KMS-11 (cell line): ENCODE data around the gene KCNMB1.

Experiments
- H2AFZ ChIP-seq: fragments of 200-600 bp; sonication (generic); 2 replicates; pipeline ENCODE4 v1.6.1; 2016; ENCODE audit warnings: antibody characterized with exemption, mixed run types, low read depth
- H3K27ac ChIP-seq: fragments of 200-600 bp; sonication (generic); 2 replicates; pipeline ENCODE4 v1.6.1; 2016; ENCODE audit warnings: mild to moderate bottlenecking, mixed run types
- H3K27me3 ChIP-seq: fragments of 200-600 bp; sonication (generic); 2 replicates; pipeline ENCODE4 v1.6.1; 2017; ENCODE audit warnings: mild to moderate bottlenecking, low read depth, mixed run types, moderate library complexity; ENCODE audit not compliant: insufficient read depth
- H3K36me3 ChIP-seq: fragments of 200-600 bp; sonication (generic); 2 replicates; pipeline ENCODE4 v1.6.1; 2017; ENCODE audit warnings: mild to moderate bottlenecking, mixed run types; ENCODE audit not compliant: insufficient read depth
- H3K4me1 ChIP-seq: fragments of 200-600 bp; sonication (generic); 2 replicates; pipeline ENCODE4 v1.6.1; 2016; ENCODE audit warnings: mild to moderate bottlenecking, low read depth, mixed run types; ENCODE audit not compliant: poor library complexity, severe bottlenecking
- H3K4me2 ChIP-seq: fragments of 200-600 bp; sonication (generic); 2 replicates; pipeline ENCODE4 v1.7.0; 2016; ENCODE audit warnings: mild to moderate bottlenecking, mixed run types
- H3K4me3 ChIP-seq: fragments of 200-600 bp; sonication (generic); IDR thresholded peaks from 2 replicates; pipeline ENCODE4 v1.6.1; 2017; ENCODE audit warnings: low read depth, low read length, mixed read lengths; ENCODE audit not compliant: insufficient read depth
- H3K79me2 ChIP-seq: fragments of 200-600 bp; sonication (generic); 2 replicates; pipeline ENCODE4 v1.6.1; 2016; ENCODE audit warnings: low read depth, mixed run types; ENCODE audit not compliant: insufficient read depth
- H3K9ac ChIP-seq: fragments of 200-600 bp; sonication (generic); 2 replicates; pipeline ENCODE4 v1.6.1; 2016; ENCODE audit warnings: mild to moderate bottlenecking, mixed run types
- H4K20me1 ChIP-seq: fragments of 200-600 bp; sonication (generic); 2 replicates; pipeline ENCODE4 v1.6.1; 2016; ENCODE audit warnings: mild to moderate bottlenecking, mixed run types; ENCODE audit not compliant: insufficient read depth
- CTCF ChIP-seq: fragments of 200-600 bp; sonication (generic); conservative IDR thresholded peaks from 2 replicates; pipeline ENCODE4 v1.6.1; 2017; ENCODE audit warnings: low read depth, mild to moderate bottlenecking, antibody characterized with exemption, low read length, moderate library complexity, mixed read lengths

KCNMB1 gene

GRCh38 chr5:170372971-170373370 is 16.2 kb downstream of the KCNMB1 start:
- Histone ChIP-seq H3K9ac (no peak overlapping the region), H3K79me2 (no peaks in the 10 kb centered on the region), H2AFZ (no peak overlapping the region), H3K4me2 (no peak overlapping the region), H3K4me3 (no peak overlapping the region), H3K27ac (no peak overlapping the region), H3K36me3 (no peaks in the 10 kb centered on the region), H4K20me1 (no peaks in the 10 kb centered on the region), H3K4me1 (no peaks in the 10 kb centered on the region), H3K27me3 (no peaks in the 10 kb centered on the region)
- TF ChIP-seq CTCF, result no peak

- H3K36me3 ChIP-seq, result no peaks in the 10 kb centered on the region
- no peak overlapping the region for H3K27ac ChIP-seq
- no peak overlapping the region for H2AFZ ChIP-seq
- no peaks in the 10 kb centered on the region for H3K79me2 ChIP-seq
- H3K4me3 ChIP-seq, result no peak overlapping the region
- no peak for TF ChIP-seq CTCF
- H3K9ac ChIP-seq, result no peak overlapping the region
- no peaks in the 10 kb centered on the region for H3K4me1 ChIP-seq
- H3K4me2 ChIP-seq, result no peak overlapping the region
- no peaks in the 10 kb centered on the region for H3K27me3 ChIP-seq
- no peaks in the 10 kb centered on the region for H4K20me1 ChIP-seq
Observed at GRCh38 chr5:170368586-170368985, 20.6 kb downstream of the KCNMB1 start.

- no peak overlapping the region for H3K4me3 ChIP-seq
- no peaks in the 10 kb centered on the region for H4K20me1 ChIP-seq
- no peaks in the 10 kb centered on the region for H3K36me3 ChIP-seq
- no peak for TF ChIP-seq CTCF
- H3K4me2 ChIP-seq, result no peak overlapping the region
- H2AFZ ChIP-seq, result no peak overlapping the region
- no peaks in the 10 kb centered on the region for H3K4me1 ChIP-seq
- no peaks in the 10 kb centered on the region for H3K27me3 ChIP-seq
- no peaks in the 10 kb centered on the region for H3K79me2 ChIP-seq
- no peak overlapping the region for H3K27ac ChIP-seq
- H3K9ac ChIP-seq, result no peak overlapping the region
Observed at GRCh38 chr5:170366276-170366675, 22.9 kb downstream of the KCNMB1 start.

- Histone ChIP-seq H4K20me1 (no peaks in the 10 kb centered on the region), H3K27me3 (no peaks in the 10 kb centered on the region), H3K9ac (no peak overlapping the region), H3K4me1 (no peaks in the 10 kb centered on the region), H3K4me2 (no peak overlapping the region), H3K27ac (no peak overlapping the region), H3K79me2 (no peaks in the 10 kb centered on the region), H3K4me3 (no peak overlapping the region), H2AFZ (no peak overlapping the region), H3K36me3 (no peaks in the 10 kb centered on the region)
- TF ChIP-seq CTCF, result no peak
Observed at GRCh38 chr5:170365831-170366230, 23.3 kb downstream of the KCNMB1 start.

GRCh38 chr5:170365011-170365410 is 24.2 kb downstream of the KCNMB1 start:
- TF ChIP-seq CTCF, result no peak
- H3K79me2 ChIP-seq, result no peaks in the 10 kb centered on the region
- H3K36me3 ChIP-seq, result no peaks in the 10 kb centered on the region
- no peaks in the 10 kb centered on the region for H4K20me1 ChIP-seq
- H3K27ac ChIP-seq, result no peak overlapping the region
- H3K4me3 ChIP-seq, result no peak overlapping the region
- H3K4me2 ChIP-seq, result no peak overlapping the region
- H3K27me3 ChIP-seq, result no peaks in the 10 kb centered on the region
- H3K9ac ChIP-seq, result no peak overlapping the region
- H3K4me1 ChIP-seq, result no peaks in the 10 kb centered on the region
- no peak overlapping the region for H2AFZ ChIP-seq
